GM12801 (cell line): Measurements from ENCODE around the gene ADAMTS3.

Experiments used
- TF ChIP-seq, protein P1 (sequence below): IDR thresholded peaks from one replicate; pipeline ENCODE4 v1.5.1; 2011; ENCODE audit warnings: control low read depth; ENCODE audit not compliant: insufficient read length; ENCODE audit errors: extremely low read depth

Gene ADAMTS3

DNA sequence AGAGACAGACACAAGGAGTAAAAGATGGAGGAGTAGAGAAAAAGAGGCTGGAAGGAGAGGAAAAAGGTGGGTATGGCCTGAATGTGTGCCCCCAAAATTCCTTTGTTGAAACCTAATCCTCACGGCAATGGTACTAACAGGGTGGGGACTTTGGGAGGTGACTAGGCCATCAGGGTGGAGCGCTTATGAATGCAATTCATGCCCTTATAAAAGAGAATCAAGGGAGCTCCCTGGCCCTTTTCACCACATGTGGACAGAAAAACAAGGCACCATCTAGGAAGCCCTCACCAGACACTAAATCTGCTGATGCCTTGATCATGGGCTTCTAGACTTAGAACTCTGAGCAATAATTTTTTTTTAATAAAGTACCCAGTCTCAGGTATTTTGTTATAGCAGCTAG, 282.1 kb downstream of the ADAMTS3 start:
- TF ChIP-seq, protein P1, sequence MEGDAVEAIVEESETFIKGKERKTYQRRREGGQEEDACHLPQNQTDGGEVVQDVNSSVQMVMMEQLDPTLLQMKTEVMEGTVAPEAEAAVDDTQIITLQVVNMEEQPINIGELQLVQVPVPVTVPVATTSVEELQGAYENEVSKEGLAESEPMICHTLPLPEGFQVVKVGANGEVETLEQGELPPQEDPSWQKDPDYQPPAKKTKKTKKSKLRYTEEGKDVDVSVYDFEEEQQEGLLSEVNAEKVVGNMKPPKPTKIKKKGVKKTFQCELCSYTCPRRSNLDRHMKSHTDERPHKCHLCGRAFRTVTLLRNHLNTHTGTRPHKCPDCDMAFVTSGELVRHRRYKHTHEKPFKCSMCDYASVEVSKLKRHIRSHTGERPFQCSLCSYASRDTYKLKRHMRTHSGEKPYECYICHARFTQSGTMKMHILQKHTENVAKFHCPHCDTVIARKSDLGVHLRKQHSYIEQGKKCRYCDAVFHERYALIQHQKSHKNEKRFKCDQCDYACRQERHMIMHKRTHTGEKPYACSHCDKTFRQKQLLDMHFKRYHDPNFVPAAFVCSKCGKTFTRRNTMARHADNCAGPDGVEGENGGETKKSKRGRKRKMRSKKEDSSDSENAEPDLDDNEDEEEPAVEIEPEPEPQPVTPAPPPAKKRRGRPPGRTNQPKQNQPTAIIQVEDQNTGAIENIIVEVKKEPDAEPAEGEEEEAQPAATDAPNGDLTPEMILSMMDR, result no peak

DNA sequence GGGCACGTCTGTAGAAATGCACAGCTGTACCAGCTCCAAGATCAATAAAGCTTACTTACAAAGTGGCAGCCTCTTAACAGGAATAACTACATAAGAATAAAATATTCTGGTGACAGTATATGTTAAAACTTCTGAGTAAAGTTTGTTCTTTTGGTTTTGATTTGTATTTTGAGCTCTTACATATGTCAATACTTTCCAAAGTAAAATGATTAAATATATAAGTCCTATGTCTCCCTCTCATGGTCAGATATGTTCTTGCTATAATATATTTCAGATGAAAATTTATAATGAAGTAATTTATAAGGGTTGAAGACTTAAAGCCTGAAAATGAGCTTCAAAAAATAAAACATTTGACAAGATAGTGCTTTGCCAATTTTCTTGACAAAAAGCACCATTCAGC, 282.8 kb downstream of the ADAMTS3 start:
- TF ChIP-seq, protein P1, result no peak

DNA sequence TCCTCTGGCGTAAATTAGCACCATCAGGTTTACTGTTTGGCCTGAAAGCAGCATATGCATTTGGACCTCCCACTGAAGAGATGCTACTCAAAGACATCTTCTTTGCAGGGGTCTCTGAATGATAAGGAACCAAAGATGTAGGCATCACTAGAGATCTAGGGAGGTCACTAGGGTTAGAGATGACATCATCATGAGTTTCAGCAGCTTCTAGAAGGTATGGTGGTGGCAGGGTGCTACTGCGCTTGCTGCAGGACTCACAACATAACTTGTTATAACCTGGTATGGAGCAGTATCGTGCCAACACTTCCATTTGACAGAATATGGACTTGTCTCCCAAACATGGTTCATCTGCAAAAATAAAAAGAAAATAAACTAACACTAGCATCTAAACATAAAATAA, 285.7 kb downstream of the ADAMTS3 start:
- TF ChIP-seq, protein P1, result no peak

DNA sequence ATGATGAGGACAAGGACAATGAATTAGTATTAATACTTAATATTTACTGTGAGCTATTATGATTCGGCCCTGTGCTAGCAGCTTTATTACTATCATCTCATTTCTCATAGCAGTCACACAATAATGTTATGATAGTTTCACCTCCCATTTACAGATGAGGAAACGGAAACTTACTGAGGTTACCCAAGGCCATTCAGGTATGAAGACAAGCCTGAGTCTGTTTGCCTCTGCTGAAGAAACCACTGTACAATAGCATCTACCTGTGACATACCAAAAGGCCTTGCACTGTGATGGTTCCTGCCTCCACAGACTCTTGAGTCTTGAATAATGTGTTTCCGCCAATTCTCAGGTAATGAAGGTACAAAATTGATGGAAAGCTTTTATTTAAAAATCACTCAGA, 288.8 kb downstream of the ADAMTS3 start:
- TF ChIP-seq, protein P1, result no peak

DNA sequence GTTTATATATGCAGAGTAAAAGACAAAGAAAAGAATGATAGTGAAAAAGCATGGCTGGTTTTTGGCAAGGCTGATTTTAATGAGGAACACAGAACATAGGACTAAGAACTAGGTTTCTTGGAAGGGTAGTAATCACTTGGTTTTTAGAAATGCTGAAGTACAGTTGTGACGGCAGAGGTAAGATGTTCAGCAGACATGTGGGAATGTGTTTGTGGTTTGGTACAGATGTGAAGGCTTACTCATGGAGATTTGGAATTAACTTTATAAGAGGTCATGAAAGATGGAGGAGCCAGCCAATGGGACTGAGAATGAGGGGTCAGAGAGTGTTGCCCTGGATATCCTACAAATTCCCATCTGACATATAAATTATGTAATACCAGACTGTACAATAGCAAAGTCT, 293.6 kb downstream of the ADAMTS3 start:
- TF ChIP-seq, protein P1, result no peak

DNA sequence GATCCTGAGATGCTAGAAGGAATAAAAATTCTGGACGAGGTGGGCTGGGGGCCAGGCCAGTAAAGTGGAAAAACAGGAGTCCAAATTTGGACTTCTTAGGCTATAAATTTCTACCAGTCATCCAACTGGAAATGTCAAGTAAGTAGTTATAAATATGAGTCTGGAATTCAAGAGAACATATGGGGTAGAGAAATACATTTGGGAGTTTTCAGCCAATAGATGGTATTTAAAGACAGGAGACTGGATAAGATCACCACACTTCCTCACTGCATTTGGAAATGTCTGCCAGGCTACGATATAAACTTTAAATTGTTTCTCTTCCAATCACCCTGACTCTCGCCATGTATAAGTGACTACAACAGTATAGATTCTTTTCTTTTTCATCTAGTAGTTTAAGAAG, 294.8 kb downstream of the ADAMTS3 start:
- TF ChIP-seq, protein P1, result no peak

DNA sequence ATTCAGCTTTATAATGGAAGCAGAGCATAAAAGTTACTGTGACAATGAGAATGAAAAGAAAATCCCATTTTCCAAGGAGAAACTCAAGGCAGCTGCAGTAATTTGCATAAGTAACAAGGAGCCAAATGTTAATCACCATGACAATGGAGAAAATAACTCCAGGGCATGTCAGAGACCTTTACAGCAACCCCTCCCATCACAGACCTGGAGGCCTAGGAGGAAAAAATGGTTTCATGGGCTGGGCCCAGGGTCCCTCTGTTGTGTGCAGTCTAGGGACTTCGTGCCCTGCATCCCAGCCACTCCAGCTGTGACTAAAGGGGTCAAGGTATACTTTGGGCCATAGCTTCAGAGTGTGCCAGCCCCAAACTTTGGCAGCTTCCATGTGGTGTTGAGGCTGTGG, 313.8 kb downstream of the ADAMTS3 start:
- TF ChIP-seq, protein P1, result no peak

DNA sequence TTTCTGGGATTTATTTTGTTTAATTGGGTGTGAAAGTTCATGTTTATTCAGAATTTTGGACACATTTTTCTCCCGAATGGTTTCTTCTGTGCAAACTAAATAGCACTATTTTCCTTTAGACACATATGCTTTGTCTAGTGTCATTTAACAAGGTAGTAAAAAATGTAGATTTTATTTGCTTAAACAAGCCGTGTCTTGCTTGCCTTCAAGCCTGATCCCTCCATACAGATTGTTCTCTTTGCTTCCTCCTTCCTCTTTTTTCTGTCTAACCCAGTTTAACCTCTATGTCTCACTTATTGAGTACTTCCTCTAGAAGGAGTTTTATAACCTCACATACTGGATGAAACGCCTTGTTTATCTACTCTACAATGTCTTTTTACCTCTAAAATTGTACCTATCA, 325.4 kb downstream of the ADAMTS3 start:
- TF ChIP-seq, protein P1, result no peak
